K562 (cell line): ENCODE data around the gene BCAS2. TPM values are rescaled to one million over a fixed set of nuclear protein-coding genes. Genes with fewer than 3 reads are reported as not detected.

ENCODE experiments used
- ATAC-seq: fragments of 200-7000 bp; cut with Tn5 transposase; 3 replicates; pipeline ENCODE4 v1.9.1; 2020; ENCODE audit warnings: moderate library complexity
- BruUV-seq: library from RNA; stranded (reverse); fragments of 400-500 nt; replicated peaks from 2 replicates; lab custom pipeline; 2021; lab: Mats Ljungman, UMichigan
- CTCF ChIA-PET: fragments of 300-600 bp; formaldehyde crosslinking; extraction: SDS; loops from one replicate; lab custom pipeline; 2021; ENCODE audit warnings: low intra/inter-chr PET ratio; lab: Yijun Ruan, JAX
- POLR2A ChIA-PET: fragments of 300-600, 350-650 bp; sonication (Branson Sonifier 250); formaldehyde crosslinking; extraction: SDS; loops from one replicate; lab custom pipeline; 2021; ENCODE audit warnings: antibody characterized with exemption, inconsistent platforms; lab: Yijun Ruan, JAX
- DNase-seq, 4 experiments: peaks; one replicate each; pipeline versions ENCODE4 v3.0.0 to v3.0.0-alpha.2; 2011 to 2018; ENCODE audit warnings: low spot score in 3 of 4, mixed read lengths in 3 of 4; ENCODE audit errors: extremely low read depth in 1 of 4
- FAIRE-seq: peaks from 2 replicates; lab custom pipeline; 2011; peaks lifted over from hg19 to GRCh38; lab: Jason Lieb, UNC
- H2AFZ ChIP-seq: 2 replicates; pipeline ENCODE4 v1.6.0; 2011; ENCODE audit warnings: low read depth, low read length, control low read depth, inconsistent platforms
- H3K27ac ChIP-seq: fragments of 200-600 bp; 3 replicates; pipeline ENCODE4 v1.8.0; 2011; ENCODE audit warnings: low read depth, mild to moderate bottlenecking, control low read depth, inconsistent platforms, low read length, moderate library complexity, mixed read lengths; ENCODE audit errors: extremely low read depth
- H3K27me3 ChIP-seq, 2 experiments: fragments of 300-600 bp in 1 of 2; 2 replicates in 1 of 2; 3 replicates in 1 of 2; pipeline versions ENCODE4 v1.6.0 to v1.8.0; 2011; ENCODE audit warnings: inconsistent platforms in 2 of 2, low read length in 2 of 2, mild to moderate bottlenecking in 1 of 2, mixed read lengths in 1 of 2, moderate library complexity in 1 of 2; ENCODE audit not compliant: control insufficient read depth in 2 of 2, insufficient read depth in 2 of 2
- H3K36me3 ChIP-seq: fragments of 300-600 bp; 3 replicates; pipeline ENCODE4 v1.8.0; 2011; ENCODE audit warnings: mild to moderate bottlenecking, low read length, inconsistent platforms; ENCODE audit not compliant: control insufficient read depth, insufficient read depth
- H3K4me1 ChIP-seq, 2 experiments: fragments of 200-600 bp in 1 of 2; replicated peaks in 1 of 2; 2 replicates in 1 of 2; 3 replicates in 1 of 2; pipeline versions ENCODE4 v1.5.1 to v1.8.0; 2011; ENCODE audit warnings: inconsistent platforms in 2 of 2, low read length in 2 of 2, mild to moderate bottlenecking in 1 of 2, mixed read lengths in 1 of 2, moderate library complexity in 1 of 2; ENCODE audit not compliant: control insufficient read depth in 2 of 2, insufficient read depth in 2 of 2
- H3K4me2 ChIP-seq: 2 replicates; pipeline ENCODE4 v1.6.1; 2011; ENCODE audit warnings: low read length, control low read depth, inconsistent platforms, mixed read lengths; ENCODE audit not compliant: insufficient read depth
- H3K4me3 ChIP-seq: fragments of 200-600 bp; sonication (generic), shearing (Covaris generic); 2 replicates; pipeline ENCODE4 v1.5.1; 2016; ENCODE audit warnings: control low read depth, inconsistent platforms
- H3K79me2 ChIP-seq: fragments of 200-600 bp; 3 replicates; pipeline ENCODE4 v1.8.0; 2011; ENCODE audit warnings: low read length, inconsistent platforms; ENCODE audit not compliant: control insufficient read depth, insufficient read depth
- H3K9ac ChIP-seq, 2 experiments: 2 replicates each; pipeline versions ENCODE4 v1.6.0 to v1.6.1; 2011; ENCODE audit warnings: low read depth in 2 of 2, low read length in 2 of 2, control low read depth in 1 of 2, inconsistent platforms in 1 of 2, mild to moderate bottlenecking in 1 of 2, mixed read lengths in 1 of 2; ENCODE audit not compliant: insufficient read depth in 1 of 2
- H3K9me1 ChIP-seq: one replicate; pipeline ENCODE4 v1.6.0; 2011; ENCODE audit warnings: inconsistent platforms, mild to moderate bottlenecking, low read length, moderate library complexity; ENCODE audit not compliant: control insufficient read depth, insufficient read depth
- H3K9me3 ChIP-seq: replicated peaks from 2 replicates; pipeline ENCODE4 v1.5.1; 2011; ENCODE audit warnings: low read depth, low read length, inconsistent platforms; ENCODE audit not compliant: control insufficient read depth, insufficient read depth
- H4K20me1 ChIP-seq: replicated peaks from 2 replicates; pipeline ENCODE4 v1.6.1; 2011; ENCODE audit warnings: low read length, inconsistent platforms, mixed read lengths; ENCODE audit not compliant: control insufficient read depth, insufficient read depth
- CCAR2 ChIP-seq: fragments of 200-400 bp; formaldehyde crosslinking; IDR thresholded peaks from 2 replicates; pipeline ENCODE4 v1.6.1; 2017; ENCODE audit warnings: mild to moderate bottlenecking, low read depth, low read length
- NR2C1 ChIP-seq, 2 experiments: fragments of 450-650 bp; IDR thresholded peaks; 2 replicates each; pipeline ENCODE4 v1.6.1; 2017; ENCODE audit warnings: mild to moderate bottlenecking in 2 of 2, antibody characterized with exemption in 1 of 2, inconsistent platforms in 1 of 2, missing compliant biosample characterization in 1 of 2, missing genetic modification characterization in 1 of 2
- WGBS: fragments of 100-300 bp; shearing (Covaris generic); methylation state at CpG from one replicate; pipeline ENCODE4 v1.1.6; 2016; ENCODE audit warnings: low coverage, mixed read lengths; ENCODE audit not compliant: insufficient coverage; ENCODE audit errors: missing lambda C conversion rate; 5-methylcytosine and 5-hydroxymethylcytosine counted together
- in situ Hi-C: fragments of 300-500 bp; cut with MboI; formaldehyde crosslinking; loops from 4 replicates; pipeline ENCODE4 v1.15.0; 2018; ENCODE audit warnings: inconsistent platforms, mixed read lengths
- intact Hi-C: fragments of 100-400 bp; cut with micrococcal nuclease; formaldehyde crosslinking; loops from 2 replicates; pipeline ENCODE4 v1.14.2; 2022
- polyA plus RNA-seq, 8 experiments: library from polyadenylated mRNA; depleted of rRNA in 4 of 8; stranded (reverse) in 5 of 8; unstranded in 3 of 8; fragments of >200 nt; fragmentation: Nextera tagmentation in 2 of 8; fragmentation: Illumina TruSeq in 1 of 8; extraction: Ambion mirVana in 2 of 8; extraction: Trizol in 1 of 8; gene quantifications; 2 replicates each; pipeline versions ENCODE4 v1.2.1 to v1.2.3, GENCODE V29; 2011 to 2014; ENCODE audit warnings: inconsistent platforms in 1 of 8, missing spikeins in 1 of 8
- total RNA-seq, 7 experiments: library from RNA; depleted of rRNA in 6 of 7; stranded (reverse); fragments of >200 nt in 6 of 7; fragmentation: Illumina TruSeq in 2 of 7; extraction: Trizol in 2 of 7; gene quantifications; 2 replicates each; pipeline versions ENCODE4 v1.2.1 to v1.2.3, GENCODE V29; 2011 to 2021; ENCODE audit warnings: low replicate concordance in 1 of 7
- TF ChIP-seq, protein P1 (sequence below): fragments of 450-650 bp; conservative IDR thresholded peaks from 2 replicates; pipeline ENCODE4 v1.6.1; 2016; ENCODE audit warnings: missing genetic modification characterization, low read depth, mild to moderate bottlenecking, control low read depth, missing compliant biosample characterization
- TF ChIP-seq, protein P2 (sequence below), 2 experiments: fragments of 450-650 bp in 1 of 2; sonication (generic) in 1 of 2; formaldehyde crosslinking; conservative IDR thresholded peaks; 2 replicates each; pipeline versions ENCODE4 v1.4.0 to v1.8.1; 2020 to 2022; ENCODE audit warnings: mild to moderate bottlenecking in 1 of 2, missing genetic modification reagents in 1 of 2
- TF ChIP-seq, protein P3 (sequence below): fragments of 250-450 bp; sonication (Bioruptor Pico); IDR thresholded peaks from 2 replicates; pipeline ENCODE4 v1.4.0; 2020; ENCODE audit warnings: mild to moderate bottlenecking, moderate library complexity, borderline replicate concordance
- TF ChIP-seq, protein P4 (sequence below): sonication (generic); formaldehyde crosslinking; IDR thresholded peaks from 2 replicates; pipeline ENCODE4 v1.8.1; 2023; ENCODE audit warnings: missing genetic modification reagents, mild to moderate bottlenecking, borderline replicate concordance

BCAS2 gene
- total and polyA plus RNA-seq, 9 of the 15 experiments (the other 6 are each of a cell fraction or from before 2014, with no cell fraction given), result 59.3 to 183 (median 81.1) TPM

DNA sequence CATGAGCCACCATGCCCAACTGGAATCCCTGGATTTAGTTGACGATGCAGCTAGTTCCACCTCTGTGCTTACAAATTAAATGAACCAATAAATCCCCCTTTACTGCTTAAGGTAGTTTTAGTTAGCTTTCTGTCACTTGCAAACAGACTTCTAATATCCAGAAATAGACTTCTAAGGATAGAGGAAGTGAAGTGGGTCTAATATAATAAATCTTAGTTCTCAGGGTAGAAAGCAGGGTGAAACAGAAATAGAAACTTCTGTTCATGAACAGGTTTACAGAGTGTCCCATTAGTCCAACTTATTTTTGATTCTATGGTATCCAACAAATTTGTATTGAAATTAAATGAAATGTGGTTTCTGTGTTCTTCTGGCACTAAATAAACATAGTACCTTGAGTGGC lies 20.1 kb downstream of the BCAS2 start:
- CTCF ChIA-PET, result no interaction called here
- no peaks in the 10 kb centered on the region for H3K4me1 ChIP-seq
- TF ChIP-seq, protein P1, sequence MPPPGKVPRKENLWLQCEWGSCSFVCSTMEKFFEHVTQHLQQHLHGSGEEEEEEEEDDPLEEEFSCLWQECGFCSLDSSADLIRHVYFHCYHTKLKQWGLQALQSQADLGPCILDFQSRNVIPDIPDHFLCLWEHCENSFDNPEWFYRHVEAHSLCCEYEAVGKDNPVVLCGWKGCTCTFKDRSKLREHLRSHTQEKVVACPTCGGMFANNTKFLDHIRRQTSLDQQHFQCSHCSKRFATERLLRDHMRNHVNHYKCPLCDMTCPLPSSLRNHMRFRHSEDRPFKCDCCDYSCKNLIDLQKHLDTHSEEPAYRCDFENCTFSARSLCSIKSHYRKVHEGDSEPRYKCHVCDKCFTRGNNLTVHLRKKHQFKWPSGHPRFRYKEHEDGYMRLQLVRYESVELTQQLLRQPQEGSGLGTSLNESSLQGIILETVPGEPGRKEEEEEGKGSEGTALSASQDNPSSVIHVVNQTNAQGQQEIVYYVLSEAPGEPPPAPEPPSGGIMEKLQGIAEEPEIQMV (tag), result no peak
- TF ChIP-seq, protein P2, sequence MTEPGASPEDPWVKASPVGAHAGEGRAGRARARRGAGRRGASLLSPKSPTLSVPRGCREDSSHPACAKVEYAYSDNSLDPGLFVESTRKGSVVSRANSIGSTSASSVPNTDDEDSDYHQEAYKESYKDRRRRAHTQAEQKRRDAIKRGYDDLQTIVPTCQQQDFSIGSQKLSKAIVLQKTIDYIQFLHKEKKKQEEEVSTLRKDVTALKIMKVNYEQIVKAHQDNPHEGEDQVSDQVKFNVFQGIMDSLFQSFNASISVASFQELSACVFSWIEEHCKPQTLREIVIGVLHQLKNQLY (CRISPR knock-in tag; conservative IDR thresholded peaks at IDR 0.05), result no peak
- TF ChIP-seq, protein P3, sequence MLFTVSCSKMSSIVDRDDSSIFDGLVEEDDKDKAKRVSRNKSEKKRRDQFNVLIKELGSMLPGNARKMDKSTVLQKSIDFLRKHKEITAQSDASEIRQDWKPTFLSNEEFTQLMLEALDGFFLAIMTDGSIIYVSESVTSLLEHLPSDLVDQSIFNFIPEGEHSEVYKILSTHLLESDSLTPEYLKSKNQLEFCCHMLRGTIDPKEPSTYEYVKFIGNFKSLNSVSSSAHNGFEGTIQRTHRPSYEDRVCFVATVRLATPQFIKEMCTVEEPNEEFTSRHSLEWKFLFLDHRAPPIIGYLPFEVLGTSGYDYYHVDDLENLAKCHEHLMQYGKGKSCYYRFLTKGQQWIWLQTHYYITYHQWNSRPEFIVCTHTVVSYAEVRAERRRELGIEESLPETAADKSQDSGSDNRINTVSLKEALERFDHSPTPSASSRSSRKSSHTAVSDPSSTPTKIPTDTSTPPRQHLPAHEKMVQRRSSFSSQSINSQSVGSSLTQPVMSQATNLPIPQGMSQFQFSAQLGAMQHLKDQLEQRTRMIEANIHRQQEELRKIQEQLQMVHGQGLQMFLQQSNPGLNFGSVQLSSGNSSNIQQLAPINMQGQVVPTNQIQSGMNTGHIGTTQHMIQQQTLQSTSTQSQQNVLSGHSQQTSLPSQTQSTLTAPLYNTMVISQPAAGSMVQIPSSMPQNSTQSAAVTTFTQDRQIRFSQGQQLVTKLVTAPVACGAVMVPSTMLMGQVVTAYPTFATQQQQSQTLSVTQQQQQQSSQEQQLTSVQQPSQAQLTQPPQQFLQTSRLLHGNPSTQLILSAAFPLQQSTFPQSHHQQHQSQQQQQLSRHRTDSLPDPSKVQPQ, result no peak
- TF ChIP-seq, protein P4, sequence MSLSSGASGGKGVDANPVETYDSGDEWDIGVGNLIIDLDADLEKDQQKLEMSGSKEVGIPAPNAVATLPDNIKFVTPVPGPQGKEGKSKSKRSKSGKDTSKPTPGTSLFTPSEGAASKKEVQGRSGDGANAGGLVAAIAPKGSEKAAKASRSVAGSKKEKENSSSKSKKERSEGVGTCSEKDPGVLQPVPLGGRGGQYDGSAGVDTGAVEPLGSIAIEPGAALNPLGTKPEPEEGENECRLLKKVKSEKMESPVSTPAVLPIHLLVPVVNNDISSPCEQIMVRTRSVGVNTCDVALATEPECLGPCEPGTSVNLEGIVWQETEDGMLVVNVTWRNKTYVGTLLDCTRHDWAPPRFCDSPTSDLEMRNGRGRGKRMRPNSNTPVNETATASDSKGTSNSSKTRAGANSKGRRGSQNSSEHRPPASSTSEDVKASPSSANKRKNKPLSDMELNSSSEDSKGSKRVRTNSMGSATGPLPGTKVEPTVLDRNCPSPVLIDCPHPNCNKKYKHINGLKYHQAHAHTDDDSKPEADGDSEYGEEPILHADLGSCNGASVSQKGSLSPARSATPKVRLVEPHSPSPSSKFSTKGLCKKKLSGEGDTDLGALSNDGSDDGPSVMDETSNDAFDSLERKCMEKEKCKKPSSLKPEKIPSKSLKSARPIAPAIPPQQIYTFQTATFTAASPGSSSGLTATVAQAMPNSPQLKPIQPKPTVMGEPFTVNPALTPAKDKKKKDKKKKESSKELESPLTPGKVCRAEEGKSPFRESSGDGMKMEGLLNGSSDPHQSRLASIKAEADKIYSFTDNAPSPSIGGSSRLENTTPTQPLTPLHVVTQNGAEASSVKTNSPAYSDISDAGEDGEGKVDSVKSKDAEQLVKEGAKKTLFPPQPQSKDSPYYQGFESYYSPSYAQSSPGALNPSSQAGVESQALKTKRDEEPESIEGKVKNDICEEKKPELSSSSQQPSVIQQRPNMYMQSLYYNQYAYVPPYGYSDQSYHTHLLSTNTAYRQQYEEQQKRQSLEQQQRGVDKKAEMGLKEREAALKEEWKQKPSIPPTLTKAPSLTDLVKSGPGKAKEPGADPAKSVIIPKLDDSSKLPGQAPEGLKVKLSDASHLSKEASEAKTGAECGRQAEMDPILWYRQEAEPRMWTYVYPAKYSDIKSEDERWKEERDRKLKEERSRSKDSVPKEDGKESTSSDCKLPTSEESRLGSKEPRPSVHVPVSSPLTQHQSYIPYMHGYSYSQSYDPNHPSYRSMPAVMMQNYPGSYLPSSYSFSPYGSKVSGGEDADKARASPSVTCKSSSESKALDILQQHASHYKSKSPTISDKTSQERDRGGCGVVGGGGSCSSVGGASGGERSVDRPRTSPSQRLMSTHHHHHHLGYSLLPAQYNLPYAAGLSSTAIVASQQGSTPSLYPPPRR (CRISPR knock-in tag), result no peak
- TF ChIP-seq CCAR2 (no peak), NR2C1 (IDR thresholded peaks at IDR 0.05) (no peak), NR2C1 (tag; IDR thresholded peaks at IDR 0.05) (no peak)

More for the DNA sequence above, 20.1 kb downstream of the BCAS2 start:
- POLR2A ChIA-PET, result interaction anchor here (0.6 to 1.2 kb wide), 4 partner anchors 11 to 162 kb away, joined by 3 read pairs; no protein-coding TSS in a partner anchor
- 71% methylated on average over 1 of the region's 1 CpG for WGBS
- no TSS peak for BruUV-seq
- Histone ChIP-seq H3K9me1 (no peaks in the 10 kb centered on the region), H3K9ac (no peak overlapping the region), H4K20me1 (no peaks in the 10 kb centered on the region), H3K9me3 (no peaks in the 10 kb centered on the region), H3K27me3 (no peaks in the 10 kb centered on the region), H3K4me2 (no peak overlapping the region), H3K36me3 (peaks cover 10% of the 10 kb centered on the region), H3K79me2 (no peaks in the 10 kb centered on the region), H3K4me3 (no peak overlapping the region), H2AFZ (no peak overlapping the region), H3K27ac (no peak overlapping the region)
- intact Hi-C loops, result no loop called here
- FAIRE-seq (no peak), ATAC-seq (no peak), DNase-seq (no peak)
- in situ Hi-C loops, result no loop called here
